GM12865 (cell line): ENCODE results near the gene SUB1.
A peak's percentile ranks its signal among the peaks of the same experiment; 100 is the strongest.
"Not testable (repeated sequence)": the region's sequence is repeated elsewhere in the genome, so short reads cannot be mapped to it uniquely, and the experiment has no call there.

Source experiments
- DNase-seq: peaks from one replicate; pipeline ENCODE4 v3.0.0; 2010; ENCODE audit warnings: low read depth
- H3K4me3 ChIP-seq: 2 replicates; pipeline ENCODE4 v1.5.1; 2011; ENCODE audit warnings: mild to moderate bottlenecking, low read depth, low read length, control low read depth
- CTCF ChIP-seq: IDR thresholded peaks from 2 replicates; pipeline ENCODE4 v1.5.1; 2011; ENCODE audit warnings: low read length, control low read depth, low read depth, inconsistent platforms; ENCODE audit not compliant: insufficient read depth; ENCODE audit errors: missing control alignments

The SUB1 gene

GRCh38 chr5:32585446-32586275 lies at the start of gene SUB1:
Gene SUB1, plus strand, starts transcription at chr5:32585557. Its CDS starts 2,956 bp downstream, at chr5:32588513.
- peak within 1 kb of the TSS; percentile 95 for H3K4me3 ChIP-seq
- TF ChIP-seq CTCF, result no peak
- DNase-seq, result peak; percentile 96

GRCh38 chr5:32536246-32536645 lies 49.1 kb upstream of the SUB1 start:
- no peak overlapping the region for H3K4me3 ChIP-seq
- peak; percentile 36 for DNase-seq
- no peak for TF ChIP-seq CTCF

- not testable (repeated sequence) for H3K4me3 ChIP-seq
- DNase-seq, result peak; percentile 59
Measured at GRCh38 chr5:32537437-32538029, 47.8 kb upstream of the SUB1 start.

- peak; percentile 91 for DNase-seq
- no peak overlapping the region for H3K4me3 ChIP-seq
- TF ChIP-seq CTCF, result no peak
Measured at GRCh38 chr5:32538031-32538547, 47.3 kb upstream of the SUB1 start.

DNA sequence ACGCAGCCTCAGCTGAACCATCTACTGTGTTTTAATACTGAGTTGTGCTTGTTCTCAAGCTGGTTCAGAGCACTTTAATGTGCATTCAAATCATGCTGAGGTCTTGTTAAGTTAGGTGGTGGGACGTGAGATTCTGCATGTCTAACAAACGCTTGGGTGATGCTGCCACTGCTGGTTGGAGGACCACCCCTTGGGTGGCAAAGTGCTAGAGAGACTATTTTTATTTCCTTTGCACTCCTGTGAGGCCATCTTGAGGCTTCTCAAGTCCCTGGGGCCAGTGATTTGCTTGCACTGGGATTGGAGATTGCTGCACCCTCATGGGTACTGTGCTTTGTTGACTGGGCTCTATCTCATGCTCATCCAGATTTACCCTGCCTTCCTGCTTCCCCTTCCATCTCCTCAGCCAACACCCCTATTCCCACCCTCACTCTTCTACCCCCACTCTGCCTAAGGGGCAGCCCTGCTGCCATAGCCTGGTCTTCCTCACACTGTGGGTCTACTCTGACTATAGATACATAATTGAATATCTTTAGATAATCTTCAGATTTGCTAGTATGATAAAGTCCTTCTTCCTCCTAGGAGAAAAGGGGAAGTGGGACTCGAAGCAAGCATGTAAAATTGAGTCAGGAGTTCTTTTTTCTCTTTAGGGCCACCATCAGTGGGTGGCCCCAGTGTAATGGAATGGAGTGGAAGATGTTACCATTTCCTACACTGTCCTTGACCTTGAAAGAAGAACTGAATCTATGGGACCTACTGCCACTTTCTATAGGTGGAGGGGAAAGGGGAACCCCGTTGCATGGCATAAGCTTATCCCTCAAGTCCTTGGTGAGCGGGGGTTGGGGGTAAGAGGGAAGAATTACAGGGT lies 45.1 kb upstream of the SUB1 start:
- DNase-seq, result peak; percentile 44
- TF ChIP-seq CTCF, result no peak
- H3K4me3 ChIP-seq, result no peak overlapping the region

DNA sequence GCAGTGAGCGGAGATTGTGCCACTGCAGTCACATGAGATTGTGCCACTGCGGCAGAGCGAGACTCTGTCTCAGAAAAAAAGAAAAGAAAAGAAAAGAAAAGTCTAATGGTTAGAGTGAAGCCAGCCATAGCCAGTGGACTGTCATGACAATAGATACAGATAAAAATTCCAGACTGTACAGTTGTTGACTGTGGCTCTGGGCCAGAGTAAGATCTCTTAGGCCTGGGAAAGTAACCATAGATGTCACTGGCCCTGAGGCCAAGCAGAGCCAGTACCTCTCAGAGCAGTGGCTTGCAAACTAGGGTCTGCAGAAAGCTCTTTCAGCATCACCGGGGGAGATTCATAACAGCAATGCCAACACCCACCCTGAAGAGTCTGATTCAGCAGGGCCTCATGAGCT lies 44.1 kb upstream of the SUB1 start:
- no peak for DNase-seq
- TF ChIP-seq CTCF, result no peak

More for the DNA sequence above, 44.1 kb upstream of the SUB1 start:
- H3K4me3 ChIP-seq, result no peak overlapping the region
